NCI-H524 (cell line): Measurements from ENCODE around the gene MAP2K5.

Experiments
- DNase-seq, 2 experiments: peaks; one replicate each; lab custom pipeline; 2025; lab: John Stamatoyannopoulos, UW

Gene MAP2K5

DNA sequence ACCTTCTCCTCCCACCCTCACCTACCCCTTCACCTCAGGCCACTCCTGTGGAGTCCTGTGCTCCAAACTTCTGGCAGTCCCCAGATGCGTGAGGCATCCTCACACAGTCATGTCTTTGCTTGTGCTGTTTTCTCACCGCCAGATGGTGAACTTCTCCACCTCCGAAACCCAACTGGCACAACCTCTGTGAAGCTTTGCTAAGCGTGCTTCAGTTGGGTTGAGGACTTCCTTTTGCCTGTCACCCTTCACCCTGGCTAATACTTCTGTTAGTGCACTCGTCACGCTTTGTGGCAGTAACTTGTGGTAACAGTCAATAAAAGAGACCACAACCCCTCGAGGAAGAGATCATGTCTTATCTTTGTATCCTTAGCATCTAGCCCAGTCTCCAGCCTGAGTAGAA, 240.8 kb downstream of the MAP2K5 start:
- DNase-seq: peak; percentile 84 to 93

DNA sequence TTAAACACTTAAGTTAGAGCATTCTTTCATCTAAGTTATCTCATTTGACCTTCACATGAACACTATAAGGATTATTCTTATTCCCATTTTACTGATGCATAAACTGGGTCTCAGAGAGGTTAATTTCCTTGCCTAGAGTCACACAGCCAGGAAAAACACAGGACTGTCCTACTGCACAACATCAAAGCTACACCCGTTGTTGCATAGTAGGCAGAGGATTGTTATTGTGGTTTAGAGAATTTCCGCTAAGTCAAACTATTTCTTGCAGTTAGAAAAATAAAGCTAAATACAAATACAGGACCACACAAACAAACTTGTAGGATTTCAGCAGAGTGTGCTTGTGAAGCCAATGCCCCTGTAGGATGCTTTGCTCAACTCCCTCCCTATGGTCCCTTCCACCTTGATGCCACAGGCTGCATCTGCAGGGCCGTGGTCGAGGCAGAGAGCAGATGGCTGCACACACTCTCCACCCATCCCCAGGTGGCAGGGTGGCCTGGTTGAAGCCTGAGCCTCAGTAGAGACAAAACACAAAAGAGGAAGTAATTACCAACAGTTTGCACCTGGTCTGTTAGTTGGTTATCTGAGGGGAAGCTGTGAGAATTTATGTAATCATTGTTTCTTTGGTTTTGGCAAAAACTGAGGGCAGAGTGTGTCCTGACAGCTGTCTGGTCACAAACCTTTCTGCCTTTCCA, 241.7 kb downstream of the MAP2K5 start:
- DNase-seq: peak; percentile 46 to 70

DNA sequence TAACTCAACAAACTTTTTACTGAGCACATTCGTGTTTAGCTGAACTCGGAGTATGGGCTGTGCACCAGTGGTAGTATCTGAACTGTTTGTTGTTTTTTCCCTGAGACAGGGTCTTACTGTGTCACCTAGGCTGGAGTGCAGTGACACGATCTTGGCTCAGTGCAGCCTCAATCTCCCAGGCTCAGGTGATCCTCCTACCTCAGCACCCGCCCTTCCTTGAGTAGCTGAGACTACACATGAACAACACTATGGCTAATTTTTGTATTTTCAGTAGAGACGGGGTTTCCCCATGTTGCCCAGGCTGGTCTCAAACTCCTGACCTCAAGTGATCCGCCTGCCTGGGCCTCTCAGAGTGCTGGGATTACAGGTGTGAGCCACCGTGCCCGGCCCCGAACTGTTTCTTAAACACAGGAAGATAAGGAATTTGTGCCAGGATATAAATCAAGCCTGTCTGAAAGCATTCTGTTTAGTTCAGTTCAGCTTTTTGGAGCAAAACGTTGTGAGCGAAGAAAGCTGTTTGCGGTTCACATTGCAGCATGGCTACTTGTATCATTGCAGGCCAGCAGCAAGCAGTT, 242.4 kb downstream of the MAP2K5 start:
- no peak for DNase-seq

DNA sequence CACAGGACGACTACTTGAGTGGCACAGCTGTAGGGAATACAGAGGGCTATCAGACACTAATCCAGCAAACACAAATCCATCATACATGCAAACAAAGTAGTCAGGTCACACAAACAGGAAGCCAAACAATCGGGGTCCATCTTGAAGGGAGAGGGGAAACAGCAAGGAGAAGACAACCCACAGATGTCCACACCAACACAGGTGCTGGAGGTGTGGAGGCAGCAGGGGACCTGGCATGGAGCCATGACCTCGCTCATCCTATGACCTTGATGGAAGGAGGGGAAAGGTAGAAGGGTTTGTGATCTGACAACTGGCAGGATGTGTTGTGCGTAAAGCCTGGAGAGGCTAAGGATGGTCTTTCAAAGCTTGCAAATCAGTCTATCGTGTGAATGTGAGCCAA, 242.9 kb downstream of the MAP2K5 start:
- DNase-seq: no peak

DNA sequence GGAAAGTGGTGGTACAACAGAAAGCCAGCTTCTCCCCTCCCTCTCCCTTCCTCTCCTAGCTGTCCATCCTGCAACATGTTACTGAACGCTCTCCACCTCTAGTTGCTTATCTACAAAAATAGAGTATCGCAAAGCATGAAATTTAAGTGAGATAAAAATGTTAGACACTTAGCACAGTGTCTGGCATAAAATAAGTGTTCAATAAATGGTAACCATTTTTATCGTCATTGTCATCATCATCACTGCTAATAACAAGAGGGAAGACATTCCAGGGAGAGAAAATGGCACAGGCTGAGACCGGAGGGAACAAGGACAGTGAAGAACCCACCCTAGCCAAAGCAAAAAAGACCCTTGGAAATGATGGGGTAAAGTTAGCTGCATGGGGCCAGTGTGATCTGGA, 244.1 kb downstream of the MAP2K5 start:
- DNase-seq: no peak

DNA sequence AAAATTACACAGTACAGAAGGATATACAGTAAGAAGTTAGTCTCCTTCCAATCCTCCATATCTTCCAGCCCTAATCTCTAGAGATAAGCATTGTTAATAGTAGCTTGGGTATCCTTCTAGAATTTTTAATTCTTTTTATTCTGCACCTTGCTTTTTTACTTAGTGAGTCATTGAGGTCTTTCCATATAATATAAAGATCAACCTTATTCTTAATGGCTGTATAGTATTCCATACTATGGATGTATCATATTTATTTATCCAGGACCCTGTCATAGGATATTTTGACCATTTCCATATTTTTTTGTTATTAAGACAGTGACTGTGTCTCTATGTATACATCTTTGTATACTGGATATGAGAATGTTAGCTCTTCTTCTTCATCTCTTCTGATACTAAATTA, 246.5 kb downstream of the MAP2K5 start:
- no peak for DNase-seq

DNA sequence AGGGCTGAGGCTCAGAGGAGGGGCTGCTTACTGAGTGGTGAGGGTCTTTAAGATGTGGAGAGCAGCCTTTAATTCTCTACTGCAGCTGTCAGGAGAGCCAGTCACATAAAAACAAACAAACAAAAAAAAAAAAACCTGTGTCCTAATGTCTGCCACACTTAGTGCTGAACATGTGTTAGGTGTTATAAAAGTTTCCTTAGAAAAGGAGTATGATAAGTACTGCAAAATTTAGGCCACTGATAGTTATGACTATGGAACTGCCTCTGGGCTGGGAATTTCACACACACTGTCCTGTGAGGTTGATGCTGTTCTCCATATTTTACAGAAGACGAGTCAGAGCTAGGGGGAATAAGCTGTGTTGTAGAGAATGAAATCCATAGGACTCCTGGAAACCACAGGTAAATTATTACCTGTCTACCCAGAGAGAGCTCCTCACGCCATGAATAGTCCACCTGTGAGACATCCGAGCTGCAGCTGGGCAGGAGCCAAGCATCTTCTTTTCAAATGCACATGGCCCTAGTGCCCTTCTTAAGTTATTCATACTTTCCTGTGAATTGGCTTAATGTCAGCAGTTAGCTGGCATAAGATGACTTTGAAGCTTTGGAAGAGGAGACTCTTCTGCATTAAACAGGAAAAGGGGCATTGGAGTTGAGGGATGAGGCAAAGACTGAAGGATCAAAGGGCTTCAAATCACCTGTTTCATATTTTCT, 248.3 kb downstream of the MAP2K5 start:
- DNase-seq: no peak

DNA sequence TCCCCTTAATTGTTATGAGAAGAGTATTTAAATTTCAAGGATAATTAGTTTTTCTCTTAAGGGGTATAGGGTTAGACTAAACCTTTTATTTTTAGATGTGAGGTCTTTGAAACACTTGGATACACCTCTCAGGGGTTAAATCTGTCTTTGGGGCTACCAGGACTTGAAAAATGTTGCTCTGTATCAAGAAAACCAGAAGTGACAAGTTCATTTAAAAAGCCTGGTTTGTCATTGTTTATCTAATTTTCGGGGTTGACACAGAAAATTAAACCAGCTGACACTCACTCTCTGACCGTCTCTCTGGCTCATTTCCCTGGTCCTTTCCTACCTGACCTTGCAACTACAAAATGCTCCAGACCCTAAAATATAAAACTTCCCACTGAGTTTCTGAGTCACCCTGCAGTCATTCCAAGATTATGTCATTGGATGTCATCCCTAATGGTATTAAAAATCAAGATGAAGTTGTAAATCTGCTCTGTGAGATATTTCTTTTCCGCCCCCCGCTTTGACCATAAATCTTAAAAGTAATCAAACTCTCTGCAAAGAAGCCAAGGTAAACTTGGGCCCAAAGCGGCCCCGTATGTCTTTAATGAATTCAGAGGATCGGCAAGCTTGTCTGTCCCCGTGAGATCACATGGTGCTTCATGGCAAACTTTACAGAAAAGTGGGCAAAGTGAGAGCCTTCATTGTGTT, 249.9 kb downstream of the MAP2K5 start:
- DNase-seq: no peak

DNA sequence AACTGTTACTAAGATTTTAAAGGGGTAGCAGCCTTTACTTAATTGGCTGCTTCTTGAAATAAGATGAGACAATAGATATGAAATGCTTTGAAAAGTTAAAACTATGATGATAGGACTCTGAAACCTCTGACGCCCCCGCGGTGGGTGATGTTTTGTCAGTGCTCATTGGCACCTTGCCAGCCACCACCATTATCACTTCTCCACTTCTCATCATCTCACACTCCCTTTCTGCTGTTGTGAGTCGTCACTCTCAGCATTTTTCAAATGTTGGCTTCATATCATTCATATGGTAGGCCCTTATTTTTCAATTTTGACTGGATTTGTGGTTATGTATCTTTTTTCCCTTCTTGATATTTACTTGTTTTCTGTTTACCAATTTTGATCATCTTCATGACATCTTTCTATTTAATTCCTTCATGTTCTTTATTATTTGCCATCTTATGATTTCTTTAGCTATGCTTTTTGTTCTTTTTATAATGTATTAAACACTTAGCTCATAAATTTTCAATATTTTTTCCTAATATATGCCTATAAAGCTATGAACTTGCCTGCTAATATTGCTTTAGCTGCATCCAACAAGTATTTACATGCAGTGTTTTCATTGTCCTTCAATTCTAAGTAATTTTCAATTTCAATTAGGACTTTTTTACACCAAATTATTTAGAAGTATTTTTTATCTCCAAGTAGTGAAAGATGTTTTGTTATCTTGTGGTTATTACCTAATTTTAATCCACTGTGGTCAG, 252.5 kb downstream of the MAP2K5 start:
- no peak for DNase-seq

DNA sequence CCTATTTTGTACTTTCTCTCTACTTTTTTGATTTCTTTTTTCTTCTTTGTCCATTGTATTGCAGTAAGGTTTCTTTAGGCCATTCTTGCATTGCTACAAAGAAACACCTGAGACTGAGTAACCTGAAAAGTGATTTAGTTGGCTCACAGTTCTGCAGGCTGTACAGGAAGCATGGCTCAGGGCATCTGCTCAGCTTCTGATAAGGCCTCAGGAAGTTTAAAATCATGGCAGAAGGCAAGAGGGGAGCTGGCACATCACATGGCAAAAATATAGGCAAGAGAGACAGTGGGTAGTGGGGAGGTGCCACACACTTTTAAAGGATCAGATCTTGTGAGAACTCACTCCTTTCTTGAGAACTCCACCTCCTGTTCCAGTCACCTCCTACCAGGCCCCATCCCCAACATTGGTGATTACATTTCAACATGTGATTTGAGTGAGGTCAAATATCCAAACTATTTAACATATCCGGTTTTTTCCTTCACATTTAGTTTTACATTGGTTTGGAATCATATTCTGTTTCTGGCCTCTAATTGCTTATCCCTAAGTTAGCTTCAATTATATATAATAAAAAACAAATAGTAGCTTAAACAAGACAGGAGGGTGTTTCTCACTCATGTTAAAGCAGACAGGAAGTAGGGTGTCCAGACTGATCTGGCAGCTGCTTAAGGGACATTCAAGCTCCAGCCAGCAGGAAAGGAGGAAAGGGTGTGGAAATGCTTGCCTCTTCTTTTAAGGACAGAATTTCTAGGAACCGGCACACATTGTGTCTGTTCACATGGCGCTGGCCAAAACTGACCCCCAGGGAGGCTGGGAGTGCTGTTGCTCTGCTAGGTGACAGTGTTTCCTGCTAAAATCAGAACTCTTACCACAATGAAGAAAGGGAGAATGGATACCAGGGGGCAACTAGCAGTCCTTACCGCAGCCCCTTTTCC, 254.0 kb downstream of the MAP2K5 start:
- DNase-seq: no peak

DNA sequence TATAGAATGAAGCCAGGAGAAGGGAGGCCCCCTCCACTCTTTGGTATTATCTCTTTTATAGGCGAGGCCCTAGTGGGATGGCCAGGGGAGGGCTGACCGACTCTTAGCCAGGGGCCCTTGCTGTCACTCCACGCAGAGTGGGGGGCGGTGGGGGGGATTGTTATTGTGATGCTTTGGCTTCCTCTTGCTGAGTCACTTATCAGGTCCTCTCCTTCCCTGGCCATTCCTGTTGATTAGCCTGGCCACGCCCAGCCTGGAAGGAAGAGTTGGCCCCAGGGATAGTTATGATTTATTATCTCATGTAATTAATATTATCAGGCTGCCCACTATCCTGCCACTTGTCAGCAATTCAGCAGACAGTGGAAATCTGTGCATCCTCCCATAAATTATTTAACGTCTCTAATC, 257.3 kb downstream of the MAP2K5 start:
- DNase-seq: no peak

DNA sequence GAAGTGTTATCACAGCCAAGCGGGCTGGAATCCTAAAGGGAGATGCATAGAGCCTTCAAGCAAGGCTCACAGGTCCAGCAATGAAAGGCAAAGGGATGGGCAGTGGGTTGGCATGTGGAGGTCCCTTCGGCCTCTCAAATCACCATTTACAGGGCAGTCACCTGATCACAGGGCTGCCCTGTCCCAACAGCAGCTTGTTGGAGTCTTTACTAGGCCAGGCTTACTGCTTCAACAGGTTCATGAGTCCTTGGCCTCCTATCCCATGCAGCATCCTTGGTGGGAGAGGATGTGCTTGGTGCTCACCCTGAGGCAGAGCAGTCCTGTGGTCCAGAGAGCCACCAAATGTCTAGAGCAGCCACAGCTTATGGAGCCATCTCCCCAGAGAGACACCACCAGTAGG, 258.6 kb downstream of the MAP2K5 start:
- no peak for DNase-seq

DNA sequence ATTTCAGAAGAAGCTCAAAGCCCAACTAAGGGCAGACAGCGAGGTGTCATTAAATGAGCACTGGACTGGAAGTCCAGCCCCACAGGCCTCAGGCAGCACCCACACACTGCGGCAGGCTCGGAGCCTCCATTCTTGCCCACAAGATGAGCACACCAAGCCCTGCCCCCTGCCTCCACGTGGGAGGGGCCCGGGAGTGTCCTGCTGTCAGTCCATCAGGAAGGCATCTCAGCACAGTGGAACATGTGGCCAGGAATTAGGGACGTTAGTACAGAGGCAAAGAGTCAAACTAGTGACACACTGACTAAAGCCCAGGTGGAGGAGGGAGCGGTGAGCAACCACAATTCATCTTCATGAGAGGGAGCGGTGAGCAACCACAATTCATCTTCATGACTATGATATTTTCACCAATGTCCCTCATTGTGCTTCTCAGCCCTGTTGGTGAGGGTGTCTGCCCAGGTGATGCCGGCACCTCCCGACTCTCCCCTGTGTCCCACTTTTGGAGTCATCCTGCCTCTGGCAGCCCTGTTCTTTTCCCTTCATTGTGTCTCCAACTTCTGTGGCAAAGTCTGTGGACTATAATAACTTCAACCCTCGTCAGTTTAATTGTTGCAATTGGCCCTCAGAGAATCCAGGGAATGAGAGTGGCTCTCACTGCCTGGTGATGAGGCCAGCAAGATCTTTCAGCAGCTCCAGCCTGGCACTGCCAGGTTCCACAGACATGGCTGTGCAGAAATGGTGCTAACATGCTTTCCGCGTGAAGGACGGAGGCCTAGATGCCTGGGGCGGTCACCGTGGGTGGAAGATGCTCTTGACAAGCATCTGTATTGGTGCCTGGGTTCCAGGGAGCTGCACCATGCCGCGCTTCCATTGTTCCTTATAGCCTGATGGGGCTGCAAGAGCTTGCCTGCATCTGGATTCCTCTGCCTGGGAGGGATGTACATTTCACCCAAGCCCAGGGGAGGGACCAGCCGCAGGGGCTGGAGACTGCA, 259.7 kb downstream of the MAP2K5 start:
- DNase-seq: no peak

DNA sequence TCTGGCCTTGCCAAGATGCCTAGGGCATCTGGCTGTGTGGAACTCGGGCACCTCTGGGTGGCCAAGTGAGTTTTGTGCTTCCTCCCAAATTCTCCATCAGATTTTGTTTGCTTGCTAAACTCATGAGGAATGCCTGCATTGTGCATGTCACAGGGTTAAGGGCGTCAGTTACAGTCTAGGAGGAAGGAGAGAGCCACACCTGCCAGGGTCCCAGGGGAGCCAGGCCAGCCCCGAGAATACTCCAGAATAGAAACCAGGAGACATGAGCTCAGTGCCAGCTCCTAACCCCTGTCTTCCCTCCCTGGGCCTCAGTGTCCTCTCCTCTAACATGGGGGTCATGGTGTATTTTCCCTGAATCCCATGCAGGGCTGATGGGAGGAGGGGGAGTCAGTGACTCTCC, 260.8 kb downstream of the MAP2K5 start:
- DNase-seq: no peak

DNA sequence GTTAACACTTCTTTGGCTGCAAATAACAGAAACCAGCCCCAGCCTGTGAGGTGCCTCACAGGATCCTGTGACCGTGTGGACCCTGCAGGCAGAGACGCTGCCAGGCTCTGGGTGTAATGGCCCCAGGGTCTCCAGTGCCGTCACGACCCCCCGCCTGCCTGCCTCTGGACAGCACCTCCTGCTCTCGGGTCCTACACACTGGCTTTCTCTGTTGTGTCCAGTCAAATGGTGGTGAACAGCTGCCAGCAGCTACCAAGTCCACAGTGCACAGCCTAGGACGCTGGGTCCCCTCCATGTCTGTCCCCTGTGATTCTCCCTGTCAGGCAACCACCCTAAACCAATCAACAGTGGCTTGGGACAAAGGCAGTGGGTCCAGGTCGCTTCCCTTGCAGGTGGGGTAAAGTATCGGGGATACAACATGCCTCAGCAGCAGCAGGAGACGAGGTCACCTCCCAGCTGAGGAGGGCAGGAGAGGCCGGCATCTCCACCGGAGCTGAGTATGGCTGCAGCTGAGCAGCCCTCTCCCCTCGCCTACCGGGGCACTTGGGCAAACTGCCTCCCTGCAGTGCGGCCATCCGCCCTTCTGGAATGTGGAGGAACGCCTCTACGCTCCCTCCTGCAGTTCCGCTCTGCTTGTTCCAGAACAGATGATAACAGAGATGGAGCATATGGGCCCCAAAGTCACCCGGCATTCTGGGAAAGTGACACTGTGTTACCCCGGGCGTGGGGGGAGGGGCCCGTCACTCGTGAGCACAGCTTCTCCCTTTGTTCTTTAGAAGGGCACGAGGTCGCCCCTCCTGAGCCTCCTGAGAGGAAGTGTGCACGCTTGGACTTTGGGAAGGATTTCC, 261.7 kb downstream of the MAP2K5 start:
- peak; percentile 58 to 83 for DNase-seq

DNA sequence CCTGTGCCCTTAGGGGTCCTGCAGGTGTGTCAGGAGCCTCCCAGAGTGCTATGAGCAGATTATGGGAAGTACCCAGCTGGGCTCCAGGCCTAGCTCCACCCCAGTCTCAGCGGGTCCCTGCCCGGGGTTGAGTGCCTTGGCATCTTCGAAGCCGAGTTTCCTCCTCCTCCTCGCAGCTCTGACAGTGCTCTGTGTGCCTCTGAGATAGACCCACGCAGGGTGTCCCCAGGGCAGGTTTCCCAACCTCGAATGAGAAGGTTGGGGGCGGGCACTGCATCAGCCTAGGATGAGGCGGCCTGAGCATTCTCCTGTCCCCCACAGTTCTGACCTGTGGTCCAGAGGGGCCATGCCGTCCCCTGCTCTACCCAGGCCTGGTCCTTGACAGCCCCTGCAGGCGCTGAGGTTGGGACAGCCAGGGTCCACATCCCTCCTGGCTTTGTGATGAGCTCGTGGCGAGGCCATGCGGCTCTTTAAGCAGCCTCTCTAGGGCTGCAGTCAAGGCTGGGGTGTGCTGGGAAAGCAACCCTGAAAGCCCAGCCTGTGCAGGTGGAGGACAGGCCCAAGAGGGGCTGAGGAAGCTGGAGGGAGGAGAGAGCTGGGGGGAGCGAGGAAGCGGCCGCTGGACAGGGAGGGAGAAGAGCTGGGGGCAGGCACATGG, 262.6 kb downstream of the MAP2K5 start:
- no peak for DNase-seq

DNA sequence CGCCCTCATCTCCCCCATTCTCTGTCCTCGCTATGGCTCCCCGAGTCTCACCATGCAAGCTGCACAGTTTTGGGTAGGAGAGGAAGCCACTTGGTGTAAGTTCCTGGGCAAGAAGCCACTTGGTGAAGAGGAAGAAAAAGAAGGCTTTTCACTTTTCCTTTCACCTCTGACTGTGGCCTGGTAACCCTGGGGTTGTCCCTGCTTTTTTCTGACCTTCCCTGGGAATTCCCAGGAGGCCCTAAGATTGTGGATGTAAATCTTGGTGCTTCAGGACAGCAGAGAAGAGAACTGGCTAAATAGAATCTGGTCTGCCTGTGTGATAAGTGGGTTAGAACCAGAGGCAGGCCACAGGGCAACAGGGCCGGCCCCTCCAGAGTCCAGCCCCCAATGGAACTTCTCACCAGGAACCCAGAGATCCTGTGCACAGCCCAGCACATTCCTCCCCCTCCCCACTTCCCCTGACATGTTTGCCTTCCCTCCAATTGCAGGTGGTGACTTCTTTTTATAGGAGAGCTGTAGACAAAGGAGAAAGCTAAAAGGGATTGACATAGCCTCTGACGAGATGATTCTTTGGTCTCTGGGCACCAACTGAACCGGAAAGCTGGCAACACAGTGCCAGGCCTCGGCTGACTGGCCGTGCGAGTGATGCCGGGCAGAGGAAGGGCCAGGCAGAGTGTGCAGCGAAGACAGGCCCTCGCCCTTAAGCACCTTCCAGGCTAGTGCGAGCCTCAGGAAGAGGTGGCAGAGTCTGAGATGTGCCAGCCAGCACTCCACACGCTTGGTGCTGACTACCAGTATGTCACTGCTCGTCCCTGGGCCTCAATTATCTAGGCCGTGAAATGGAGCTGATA, 263.4 kb downstream of the MAP2K5 start:
- no peak for DNase-seq
